Measurements from ENCODE around the gene ARHGEF16. TPM values are rescaled to one million over a fixed set of nuclear protein-coding genes. Genes with fewer than 3 reads are reported as not detected.

The ARHGEF16 gene
- total and polyA plus RNA-seq, 2 experiments from 2014 or later: not detected

- WGBS, 2 experiments (ENCODE audit: low coverage in 1 of 2, low lambda C conversion rate in 2 of 2, missing lambda C conversion rate in 2 of 2): 21% methylated on average over 15 to 18 of the region's 20 CpGs
Measured at GRCh38 chr1:3481836-3482375, 27.4 kb downstream of the ARHGEF16 start.

GRCh38 chr1:3482378-3482849 lies 27.9 kb downstream of the ARHGEF16 start:
- TF ChIP-seq EZH2phosphoT487 (IDR thresholded peaks at IDR 0.05; ENCODE audit: insufficient read depth, low read depth) (no peak), EZH2 (IDR thresholded peaks at IDR 0.05; ENCODE audit: insufficient read depth, poor library complexity, severe bottlenecking) (no peak)
- H3K36me3 ChIP-seq (ENCODE audit: low read depth): no peaks in the 10 kb centered on the region
- in situ Hi-C loops (cut with MboI): loop anchor here (10.0 kb wide), 1 partner anchor 142 kb away; the partner anchor contains the start of gene TPRG1L

More at GRCh38 chr1:3481836-3482375, 27.4 kb downstream of the ARHGEF16 start:
- Histone ChIP-seq H3K36me3 (ENCODE audit: low read depth) (no peaks in the 10 kb centered on the region), H3K27ac (no peak overlapping the region), H3K9ac (no peak overlapping the region), H3K27me3 (replicated peaks; ENCODE audit: insufficient read depth) (peaks cover 14% of the 10 kb centered on the region; the same call in 1 of the 2 replicates), H2AFZ (no peak overlapping the region), H3K4me3 (no peak overlapping the region), H3K9me2 (ENCODE audit: insufficient read depth) (no peaks in the 10 kb centered on the region), H3F3A (ENCODE audit: insufficient read depth) (no peaks in the 10 kb centered on the region), H3K9me3 (ENCODE audit: low read depth) (no peaks in the 10 kb centered on the region), H3K4me1 (ENCODE audit: insufficient read depth) (no peaks in the 10 kb centered on the region), H4K20me1 (ENCODE audit: insufficient read depth) (no peaks in the 10 kb centered on the region), H3K79me2 (ENCODE audit: insufficient read depth) (no peaks in the 10 kb centered on the region), H3K4me2 (ENCODE audit: unreplicated experiment) (no peak overlapping the region)
- in situ Hi-C loops (cut with MboI): loop anchor here (10.0 kb wide), 1 partner anchor 143 kb away; the partner anchor contains the start of gene TPRG1L
- TF ChIP-seq EZH2 (IDR thresholded peaks at IDR 0.05; ENCODE audit: insufficient read depth, poor library complexity, severe bottlenecking): no peak
- TF ChIP-seq EZH2phosphoT487 (IDR thresholded peaks at IDR 0.05; ENCODE audit: insufficient read depth, low read depth): no peak
- peak; percentile 46 for DNase-seq

GRCh38 chr1:3483380-3483779 lies 28.9 kb downstream of the ARHGEF16 start:
- Histone ChIP-seq H3K9ac (no peak overlapping the region), H4K20me1 (ENCODE audit: insufficient read depth) (no peaks in the 10 kb centered on the region), H3K4me2 (ENCODE audit: unreplicated experiment) (no peak overlapping the region), H3K27me3 (replicated peaks; ENCODE audit: insufficient read depth) (peaks cover 14% of the 10 kb centered on the region; the same call in 1 of the 2 replicates), H3K36me3 (ENCODE audit: low read depth) (no peaks in the 10 kb centered on the region), H3K4me1 (ENCODE audit: insufficient read depth) (no peaks in the 10 kb centered on the region), H3K9me2 (ENCODE audit: insufficient read depth) (no peaks in the 10 kb centered on the region), H3K79me2 (ENCODE audit: insufficient read depth) (no peaks in the 10 kb centered on the region), H3K9me3 (ENCODE audit: low read depth) (no peaks in the 10 kb centered on the region), H3F3A (ENCODE audit: insufficient read depth) (no peaks in the 10 kb centered on the region), H3K4me3 (no peak overlapping the region), H2AFZ (no peak overlapping the region), H3K27ac (no peak overlapping the region)
- no peak for DNase-seq
- WGBS, 2 experiments (ENCODE audit: low coverage in 1 of 2, low lambda C conversion rate in 2 of 2, missing lambda C conversion rate in 2 of 2): 62 to 64% methylated on average over 13 of the region's 14 CpGs
- in situ Hi-C loops (cut with MboI): loop anchor here (10.0 kb wide), 1 partner anchor 141 kb away; the partner anchor contains the start of gene TPRG1L
- TF ChIP-seq EZH2 (IDR thresholded peaks at IDR 0.05; ENCODE audit: insufficient read depth, poor library complexity, severe bottlenecking): no peak
- no peak for TF ChIP-seq EZH2phosphoT487 (IDR thresholded peaks at IDR 0.05; ENCODE audit: insufficient read depth, low read depth)

More at GRCh38 chr1:3482378-3482849, 27.9 kb downstream of the ARHGEF16 start:
- Histone ChIP-seq H3K27me3 (replicated peaks; ENCODE audit: insufficient read depth) (peaks cover 14% of the 10 kb centered on the region; the same call in 1 of the 2 replicates), H3K9ac (no peak overlapping the region), H3K4me1 (ENCODE audit: insufficient read depth) (no peaks in the 10 kb centered on the region), H3K9me3 (ENCODE audit: low read depth) (no peaks in the 10 kb centered on the region), H3K27ac (no peak overlapping the region), H3K4me2 (ENCODE audit: unreplicated experiment) (no peak overlapping the region), H3F3A (ENCODE audit: insufficient read depth) (no peaks in the 10 kb centered on the region), H3K79me2 (ENCODE audit: insufficient read depth) (no peaks in the 10 kb centered on the region), H3K9me2 (ENCODE audit: insufficient read depth) (no peaks in the 10 kb centered on the region), H3K4me3 (no peak overlapping the region), H2AFZ (no peak overlapping the region), H4K20me1 (ENCODE audit: insufficient read depth) (no peaks in the 10 kb centered on the region)
- DNase-seq: peak; percentile 66
- 14 to 22% methylated on average over 13 to 16 of the region's 18 CpGs for WGBS, 2 experiments (ENCODE audit: low coverage in 1 of 2, low lambda C conversion rate in 2 of 2, missing lambda C conversion rate in 2 of 2)

GRCh38 chr1:3483801-3484444 lies 29.5 kb downstream of the ARHGEF16 start:
- Histone ChIP-seq H3K79me2 (ENCODE audit: insufficient read depth) (no peaks in the 10 kb centered on the region), H3K27ac (no peak overlapping the region), H3K4me3 (no peak overlapping the region), H3K9ac (no peak overlapping the region), H3F3A (ENCODE audit: insufficient read depth) (no peaks in the 10 kb centered on the region), H4K20me1 (ENCODE audit: insufficient read depth) (no peaks in the 10 kb centered on the region), H3K4me1 (ENCODE audit: insufficient read depth) (no peaks in the 10 kb centered on the region), H2AFZ (no peak overlapping the region), H3K9me2 (ENCODE audit: insufficient read depth) (no peaks in the 10 kb centered on the region), H3K36me3 (ENCODE audit: low read depth) (peaks cover 3% of the 10 kb centered on the region; the same call in 1 of the 2 replicates), H3K4me2 (ENCODE audit: unreplicated experiment) (no peak overlapping the region), H3K27me3 (replicated peaks; ENCODE audit: insufficient read depth) (peaks cover 14% of the 10 kb centered on the region; the same call in 1 of the 2 replicates), H3K9me3 (ENCODE audit: low read depth) (no peaks in the 10 kb centered on the region)
- in situ Hi-C loops (cut with MboI): loop anchor here (10.0 kb wide), 1 partner anchor 141 kb away; the partner anchor contains the start of gene TPRG1L
- peak; percentile 53 for DNase-seq
- WGBS, 2 experiments (ENCODE audit: low coverage in 1 of 2, low lambda C conversion rate in 2 of 2, missing lambda C conversion rate in 2 of 2): 30 to 36% methylated on average over 31 of the region's 31 CpGs
- no peak for TF ChIP-seq EZH2phosphoT487 (IDR thresholded peaks at IDR 0.05; ENCODE audit: insufficient read depth, low read depth)
- TF ChIP-seq EZH2 (IDR thresholded peaks at IDR 0.05; ENCODE audit: insufficient read depth, poor library complexity, severe bottlenecking): no peak

All from GM23248 (cell line).